Suppressor macrophage treated with lipopolysaccharide for 1 hour (primary cell): Measurements from ENCODE around the gene GABRR3.
"Not testable (repeated sequence)": the region's sequence is repeated elsewhere in the genome, so short reads cannot be mapped to it uniquely, and the experiment has no call there.

Source experiments
- DNase-seq, 3 donors: peaks; one replicate each; pipeline ENCODE4 v3.0.0-alpha.2; 2020 to 2022

GABRR3 gene

DNA sequence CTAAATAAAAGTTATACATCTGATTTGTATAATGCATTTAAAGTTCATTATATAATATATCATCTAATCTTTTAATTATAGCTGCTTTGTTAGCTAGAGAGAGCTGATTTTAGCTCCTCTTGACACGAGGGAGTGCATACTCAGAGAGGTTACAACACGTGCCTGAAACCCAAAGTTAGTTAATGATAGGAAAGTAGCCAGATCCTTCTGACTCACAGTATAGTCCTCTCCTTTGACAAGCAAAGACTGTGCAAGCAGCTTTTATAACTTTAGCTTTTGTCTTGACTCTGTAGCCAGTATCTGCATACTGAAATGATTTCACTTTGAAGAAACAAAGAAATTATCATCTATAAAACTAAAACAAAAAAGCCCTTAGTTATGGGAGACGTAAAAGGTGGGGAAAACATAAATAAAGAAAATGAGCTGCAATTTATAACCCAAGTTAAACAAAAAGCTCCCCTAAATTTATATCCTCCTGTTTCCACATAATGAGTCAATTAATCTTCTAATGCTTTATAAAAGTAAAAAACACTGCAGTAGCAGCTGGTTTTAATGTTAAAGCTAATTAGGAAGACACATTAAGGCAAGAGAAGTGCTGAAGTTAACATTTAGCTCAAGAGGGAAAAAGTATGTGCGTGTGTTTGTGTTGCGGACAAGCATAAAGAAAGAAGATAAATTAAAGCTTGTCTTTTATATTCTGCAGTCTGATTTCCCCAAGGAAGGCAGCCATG, 13.1 kb downstream of the GABRR3 start:
- DNase-seq, result no peak

- no peak for DNase-seq
Observed at GRCh38 chr3:98020412-98020811, 14.7 kb downstream of the GABRR3 start.

- no peak for DNase-seq
Observed at GRCh38 chr3:98018301-98018700, 16.8 kb downstream of the GABRR3 start.

- DNase-seq, result peak; percentile 5 to 61 (median 37)
Observed at GRCh38 chr3:98014268-98014585, 20.9 kb downstream of the GABRR3 start.

DNA sequence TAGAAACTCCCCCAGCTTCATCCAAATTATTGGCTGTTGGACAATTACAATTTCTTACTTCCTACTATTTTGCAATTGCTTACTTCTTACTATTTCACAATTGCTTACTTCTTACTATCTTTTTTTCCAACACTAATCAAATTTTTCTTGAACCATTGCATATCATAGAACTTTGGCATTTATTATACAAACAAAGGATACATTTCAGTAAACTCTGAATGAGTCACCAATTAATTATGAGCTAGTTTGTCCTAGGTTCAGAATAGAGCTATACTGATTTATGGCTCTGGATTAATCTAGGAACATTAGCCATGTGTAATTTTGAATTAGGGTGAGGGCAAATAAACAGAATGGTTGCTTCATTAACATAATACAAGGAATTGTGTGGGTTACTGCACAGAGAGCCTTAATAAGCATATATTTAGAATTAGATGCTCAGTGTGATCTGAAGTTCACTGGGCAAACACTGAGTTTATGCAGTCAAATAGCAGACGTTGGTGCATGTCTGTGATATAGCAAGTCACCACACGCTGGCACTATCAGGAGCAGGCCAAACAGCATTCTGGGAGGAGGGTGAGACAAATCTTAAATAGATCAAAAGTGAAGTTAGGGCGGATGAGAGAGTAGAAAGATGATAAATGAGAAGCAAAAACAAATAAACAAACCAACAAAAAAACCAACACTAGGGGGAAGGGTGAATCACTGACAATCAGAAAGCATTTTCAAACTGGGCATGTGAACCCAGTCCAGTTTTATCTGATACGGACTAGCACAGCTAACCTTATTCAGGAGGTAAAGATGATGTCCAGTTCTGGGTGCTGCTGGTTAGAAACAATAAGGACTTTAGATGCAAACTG, 21.5 kb downstream of the GABRR3 start:
- DNase-seq, result peak in 2 of 3 donors; percentile 33 to 36

- DNase-seq, result peak in 2 of 3 donors; percentile 17 to 34
Observed at GRCh38 chr3:98012979-98013378, 22.1 kb downstream of the GABRR3 start.

GRCh38 chr3:98010883-98011449, 24.1 kb downstream of the GABRR3 start:
- DNase-seq, result not testable (repeated sequence)

- DNase-seq, result no peak
Observed at GRCh38 chr3:98010194-98010882, 24.8 kb downstream of the GABRR3 start.

DNA sequence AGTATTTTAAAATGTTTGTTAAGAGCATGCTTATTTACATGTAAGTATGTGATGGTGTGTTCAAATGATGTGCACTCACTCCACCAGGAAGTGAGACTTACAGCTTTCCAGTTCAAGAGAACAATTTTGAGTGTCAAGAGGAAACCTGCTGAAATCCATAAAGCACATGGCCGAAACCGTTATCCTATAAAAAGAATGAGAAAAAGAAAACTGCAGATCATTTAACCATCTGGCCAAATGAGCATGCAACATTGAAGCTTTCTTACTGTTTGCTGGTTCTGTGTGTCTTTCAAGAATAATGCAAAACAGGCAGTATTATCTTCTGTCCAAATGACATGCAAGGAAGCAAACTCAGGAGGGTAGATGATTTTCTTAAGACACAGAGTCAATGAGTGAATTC, 26.3 kb downstream of the GABRR3 start:
- DNase-seq, result no peak

DNA sequence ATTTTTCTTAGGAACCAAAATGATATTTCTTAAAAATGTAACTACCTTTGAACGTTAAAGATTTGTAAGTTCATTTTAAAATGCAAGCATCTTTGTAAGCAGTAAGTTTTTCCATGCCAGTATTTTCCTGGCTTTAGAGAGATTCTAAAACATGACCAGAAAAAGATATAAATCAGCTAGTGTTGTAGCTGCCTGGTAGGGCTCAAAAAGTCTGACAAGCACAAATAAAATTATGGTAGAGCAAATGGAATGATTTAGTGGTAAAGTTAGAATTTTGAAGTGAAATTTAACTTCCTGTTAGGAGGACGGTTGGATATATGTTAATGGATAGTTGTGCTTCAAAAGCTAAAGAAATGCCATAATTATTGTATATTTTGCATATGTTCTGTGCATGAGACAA, 29.7 kb downstream of the GABRR3 start:
- DNase-seq, result no peak

DNA sequence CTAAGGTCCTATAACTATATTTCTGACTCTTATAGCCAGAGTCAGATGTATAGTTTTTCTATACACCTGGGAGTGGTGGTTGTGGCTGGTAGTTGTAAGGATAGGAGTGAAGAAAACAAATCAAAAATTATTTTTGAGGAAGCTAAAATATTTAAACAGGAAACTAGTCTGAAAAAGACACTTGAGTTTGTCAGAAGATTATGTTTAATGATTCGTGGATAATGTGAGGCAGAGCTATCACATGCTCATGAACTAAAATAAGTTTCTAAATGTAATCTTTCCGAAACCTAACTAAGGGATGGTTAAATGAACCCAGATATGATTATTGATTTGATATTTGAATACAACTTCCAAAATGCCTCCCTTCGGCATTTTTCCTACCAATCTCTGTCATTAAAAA, 30.4 kb downstream of the GABRR3 start:
- DNase-seq, result no peak

GRCh38 chr3:98003306-98003969, 31.7 kb downstream of the GABRR3 start:
- DNase-seq, result no peak

GRCh38 chr3:98002717-98003116, 32.4 kb downstream of the GABRR3 start:
- DNase-seq, result no peak

- no peak for DNase-seq
Observed at GRCh38 chr3:97999994-98000393, 35.1 kb downstream of the GABRR3 start.

GRCh38 chr3:97999103-97999502, 36.0 kb downstream of the GABRR3 start:
- DNase-seq, result no peak

DNA sequence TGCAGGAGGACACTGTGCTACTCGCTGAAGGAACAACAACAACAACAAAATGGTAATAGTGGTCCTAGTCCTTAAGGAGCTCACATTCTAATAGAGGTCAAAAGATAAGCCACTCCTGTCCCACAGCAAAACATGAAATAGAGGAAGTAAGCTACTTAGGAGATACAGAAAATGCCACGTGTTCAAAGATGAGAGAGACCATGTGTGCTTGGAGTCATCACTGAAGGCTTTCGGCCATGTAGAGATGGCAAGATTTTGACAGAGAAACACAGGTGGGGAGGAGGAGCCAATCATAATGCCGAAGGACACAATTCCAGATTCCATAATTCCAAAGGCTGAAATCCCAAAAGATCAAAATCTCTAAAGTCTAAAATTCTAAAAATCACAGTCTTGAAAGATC, 38.1 kb downstream of the GABRR3 start:
- no peak for DNase-seq

DNA sequence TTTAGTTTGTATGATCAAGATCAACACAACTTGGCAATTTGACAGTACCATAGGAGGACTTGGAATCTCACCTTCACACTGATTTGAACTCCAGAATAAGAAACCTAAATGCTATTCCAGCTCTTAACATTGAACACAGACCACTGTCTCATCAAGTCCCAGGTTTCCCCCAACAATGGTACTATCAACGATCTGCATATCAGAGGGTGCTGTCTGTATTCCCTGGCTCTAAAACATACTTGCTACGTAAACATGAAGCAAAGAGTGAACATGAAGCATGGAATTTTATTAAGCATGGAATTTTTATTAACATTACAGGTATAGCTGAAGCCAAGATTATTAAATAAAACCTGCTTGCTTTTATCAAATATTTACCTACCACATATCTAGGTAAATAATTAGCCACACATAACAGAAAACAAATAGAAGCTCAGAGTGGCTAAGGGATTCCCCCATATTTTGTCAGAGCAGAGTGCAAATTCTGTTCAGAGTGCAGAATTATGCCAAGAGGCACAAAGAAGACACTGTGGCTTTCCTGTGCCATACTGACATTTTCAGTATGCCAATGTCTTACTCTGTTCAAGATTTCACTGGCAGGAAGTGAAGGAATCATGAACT, 40.7 kb downstream of the GABRR3 start:
- no peak for DNase-seq

- no peak for DNase-seq
Observed at GRCh38 chr3:97993526-97993925, 41.6 kb downstream of the GABRR3 start.

GRCh38 chr3:97992547-97993173, 42.5 kb downstream of the GABRR3 start:
- no peak for DNase-seq

DNA sequence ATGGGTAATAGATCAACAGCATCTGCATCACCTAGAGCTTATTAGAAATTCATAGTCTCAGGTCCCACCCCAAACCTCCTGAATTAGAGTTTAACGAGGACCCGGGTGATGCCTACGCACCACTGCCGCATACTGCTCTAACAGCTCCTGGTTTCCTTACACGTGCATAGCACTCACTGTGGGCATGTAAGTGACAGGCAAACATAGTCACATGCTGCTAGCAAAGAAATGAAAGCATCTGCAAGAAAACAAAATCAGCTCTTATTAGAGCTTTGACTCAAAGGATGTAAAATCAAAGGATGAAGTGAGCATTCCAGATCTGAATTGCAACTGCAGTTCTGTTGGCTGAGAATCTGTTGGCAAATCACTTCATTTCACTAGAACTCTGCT, 43.8 kb downstream of the GABRR3 start:
- DNase-seq, result no peak

- peak in 2 of 3 donors; percentile 27 to 42 for DNase-seq
Observed at GRCh38 chr3:97990624-97991292, 44.4 kb downstream of the GABRR3 start.
